ENCODE data around the gene NSD1. TPM values are rescaled to one million over a fixed set of nuclear protein-coding genes. Genes with fewer than 3 reads are reported as not detected.

The NSD1 gene
- total RNA-seq, 2 experiments from 2014 or later: 50.2 to 51.7 TPM

DNA sequence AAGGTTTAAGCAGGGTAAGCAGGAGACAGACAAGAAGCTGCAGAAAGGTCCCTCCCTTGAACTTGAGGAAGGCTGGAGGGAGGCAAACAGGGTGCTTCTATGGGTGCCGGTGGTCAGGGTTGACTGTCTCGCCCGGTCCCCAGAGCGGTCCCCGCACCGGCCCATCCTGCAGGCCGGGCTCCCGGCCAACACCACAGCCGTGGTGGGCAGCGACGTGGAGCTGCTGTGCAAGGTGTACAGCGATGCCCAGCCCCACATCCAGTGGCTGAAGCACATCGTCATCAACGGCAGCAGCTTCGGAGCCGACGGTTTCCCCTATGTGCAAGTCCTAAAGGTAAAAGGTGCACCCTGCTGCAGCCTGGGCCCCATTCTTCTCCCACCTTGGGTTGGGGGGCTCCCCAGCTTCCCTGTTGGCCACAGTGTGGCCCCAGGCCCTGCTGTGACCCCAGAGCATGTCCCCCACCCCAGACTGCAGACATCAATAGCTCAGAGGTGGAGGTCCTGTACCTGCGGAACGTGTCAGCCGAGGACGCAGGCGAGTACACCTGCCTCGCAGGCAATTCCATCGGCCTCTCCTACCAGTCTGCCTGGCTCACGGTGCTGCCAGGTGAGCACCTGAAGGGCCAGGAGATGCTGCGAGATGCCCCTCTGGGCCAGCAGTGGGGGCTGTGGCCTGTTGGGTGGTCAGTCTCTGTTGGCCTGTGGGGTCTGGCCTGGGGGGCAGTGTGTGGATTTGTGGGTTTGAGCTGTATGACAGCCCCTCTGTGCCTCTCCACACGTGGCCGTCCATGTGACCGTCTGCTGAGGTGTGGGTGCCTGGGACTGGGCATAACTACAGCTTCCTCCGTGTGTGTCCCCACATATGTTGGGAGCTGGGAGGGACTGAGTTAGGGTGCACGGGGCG lies 41.1 kb upstream of the NSD1 start:
- Mint-ChIP-seq H3K27me3 (ENCODE audit: low read depth) (peaks cover 5% of the 10 kb centered on the region), H3K4me1 (ENCODE audit: low read depth) (no peaks in the 10 kb centered on the region), H3K36me3 (ENCODE audit: low read depth) (no peaks in the 10 kb centered on the region), H3K9me3 (no peaks in the 10 kb centered on the region), H3K4me3 (no peak overlapping the region), H3K27ac (no peak overlapping the region)
- intact Hi-C loops (cut with micrococcal nuclease): no loop called here
- CTCF ChIA-PET: no interaction called here
- DNase-seq: no peak

GRCh38 chr5:177093082-177093712 lies 40.4 kb upstream of the NSD1 start:
- intact Hi-C loops (cut with micrococcal nuclease): no loop called here
- Mint-ChIP-seq H3K9me3 (no peaks in the 10 kb centered on the region), H3K36me3 (ENCODE audit: low read depth) (no peaks in the 10 kb centered on the region), H3K4me1 (ENCODE audit: low read depth) (no peaks in the 10 kb centered on the region), H3K27me3 (ENCODE audit: low read depth) (peaks cover 1% of the 10 kb centered on the region), H3K27ac (no peak overlapping the region), H3K4me3 (no peak overlapping the region)
- DNase-seq: no peak
- CTCF ChIA-PET: no interaction called here

GRCh38 chr5:177093803-177094202 lies 39.8 kb upstream of the NSD1 start:
- H3K9me3 Mint-ChIP-seq: no peaks in the 10 kb centered on the region
- no peak overlapping the region for H3K4me3 Mint-ChIP-seq
- no peaks in the 10 kb centered on the region for H3K4me1 Mint-ChIP-seq (ENCODE audit: low read depth)
- no peak for DNase-seq
- no peaks in the 10 kb centered on the region for H3K36me3 Mint-ChIP-seq (ENCODE audit: low read depth)
- intact Hi-C loops (cut with micrococcal nuclease): no loop called here
- no peaks in the 10 kb centered on the region for H3K27me3 Mint-ChIP-seq (ENCODE audit: low read depth)
- H3K27ac Mint-ChIP-seq: no peak overlapping the region
- CTCF ChIA-PET: no interaction called here

- Mint-ChIP-seq H3K9me3 (no peaks in the 10 kb centered on the region), H3K36me3 (ENCODE audit: low read depth) (no peaks in the 10 kb centered on the region), H3K4me1 (ENCODE audit: low read depth) (no peaks in the 10 kb centered on the region), H3K4me3 (no peak overlapping the region), H3K27me3 (ENCODE audit: low read depth) (no peaks in the 10 kb centered on the region), H3K27ac (no peak overlapping the region)
- no peak for DNase-seq
- intact Hi-C loops (cut with micrococcal nuclease): no loop called here
- CTCF ChIA-PET: interaction anchor here (0.6 kb wide), 1 partner anchor 84 kb away, joined by 3 read pairs; no protein-coding TSS in a partner anchor
Measured at GRCh38 chr5:177094224-177095087, 39.1 kb upstream of the NSD1 start.

DNA sequence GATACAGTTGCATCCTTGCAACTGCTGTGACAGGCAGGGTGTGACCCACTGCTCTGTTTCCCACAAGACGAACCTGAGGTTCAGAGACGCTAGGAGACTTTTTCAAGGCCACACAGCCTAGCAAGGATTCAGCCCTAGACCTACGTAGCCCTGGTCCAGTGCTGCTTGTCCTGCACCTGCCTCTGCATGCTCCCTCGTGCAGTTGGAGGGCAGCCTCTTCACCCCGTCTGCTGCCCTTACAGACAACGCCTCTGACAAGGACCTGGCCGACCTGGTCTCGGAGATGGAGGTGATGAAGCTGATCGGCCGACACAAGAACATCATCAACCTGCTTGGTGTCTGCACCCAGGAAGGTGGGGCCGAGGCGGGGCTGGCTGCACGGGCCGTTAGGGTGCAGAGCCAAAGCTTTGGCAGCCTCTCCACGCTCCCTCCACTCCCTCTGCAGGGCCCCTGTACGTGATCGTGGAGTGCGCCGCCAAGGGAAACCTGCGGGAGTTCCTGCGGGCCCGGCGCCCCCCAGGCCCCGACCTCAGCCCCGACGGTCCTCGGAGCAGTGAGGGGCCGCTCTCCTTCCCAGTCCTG lies 38.4 kb upstream of the NSD1 start:
- Mint-ChIP-seq H3K4me1 (ENCODE audit: low read depth) (no peaks in the 10 kb centered on the region), H3K27me3 (ENCODE audit: low read depth) (no peaks in the 10 kb centered on the region), H3K36me3 (ENCODE audit: low read depth) (no peaks in the 10 kb centered on the region), H3K27ac (no peak overlapping the region), H3K9me3 (no peaks in the 10 kb centered on the region), H3K4me3 (no peak overlapping the region)
- DNase-seq: no peak
- intact Hi-C loops (cut with micrococcal nuclease): no loop called here
- CTCF ChIA-PET: interaction anchor here (0.6 kb wide), 1 partner anchor 84 kb away, joined by 3 read pairs; no protein-coding TSS in a partner anchor

DNA sequence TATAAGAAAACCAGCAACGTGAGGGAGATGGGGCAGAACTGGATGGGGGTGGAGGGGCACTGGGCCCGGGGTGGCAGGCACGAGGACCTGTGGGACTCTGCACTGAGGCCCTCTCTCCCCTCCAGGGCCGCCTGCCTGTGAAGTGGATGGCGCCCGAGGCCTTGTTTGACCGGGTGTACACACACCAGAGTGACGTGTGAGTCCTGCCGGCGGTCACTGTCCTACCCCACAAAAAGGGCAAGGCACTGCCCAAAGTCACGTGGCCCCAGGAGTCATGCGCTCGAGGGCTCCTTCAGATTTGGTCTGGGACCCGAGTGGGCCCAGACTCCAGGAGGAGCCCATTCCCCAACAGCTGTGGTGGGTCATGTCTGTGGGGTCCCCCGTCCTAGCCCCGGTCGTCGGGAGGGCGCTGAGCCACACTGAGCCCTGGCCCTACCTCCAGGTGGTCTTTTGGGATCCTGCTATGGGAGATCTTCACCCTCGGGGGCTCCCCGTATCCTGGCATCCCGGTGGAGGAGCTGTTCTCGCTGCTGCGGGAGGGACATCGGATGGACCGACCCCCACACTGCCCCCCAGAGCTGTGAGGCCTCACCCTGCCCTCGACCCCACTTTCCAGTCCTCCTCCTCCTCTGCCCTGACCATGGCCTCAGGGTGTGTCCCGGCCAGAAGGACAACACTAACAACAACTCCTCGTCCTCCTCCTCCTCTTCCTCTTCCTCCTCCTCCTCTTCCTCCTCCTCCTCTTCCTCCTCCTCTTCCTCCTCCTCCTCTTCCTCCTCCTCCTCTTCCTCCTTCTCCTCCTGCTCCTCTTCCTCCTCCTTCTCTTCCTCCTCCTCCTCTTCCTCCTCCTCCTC lies 37.2 kb upstream of the NSD1 start:
- Mint-ChIP-seq H3K36me3 (ENCODE audit: low read depth) (no peaks in the 10 kb centered on the region), H3K4me1 (ENCODE audit: low read depth) (no peaks in the 10 kb centered on the region), H3K27ac (no peak overlapping the region), H3K9me3 (no peaks in the 10 kb centered on the region), H3K4me3 (no peak overlapping the region), H3K27me3 (ENCODE audit: low read depth) (no peaks in the 10 kb centered on the region)
- intact Hi-C loops (cut with micrococcal nuclease): no loop called here
- DNase-seq: no peak
- CTCF ChIA-PET: no interaction called here

DNA sequence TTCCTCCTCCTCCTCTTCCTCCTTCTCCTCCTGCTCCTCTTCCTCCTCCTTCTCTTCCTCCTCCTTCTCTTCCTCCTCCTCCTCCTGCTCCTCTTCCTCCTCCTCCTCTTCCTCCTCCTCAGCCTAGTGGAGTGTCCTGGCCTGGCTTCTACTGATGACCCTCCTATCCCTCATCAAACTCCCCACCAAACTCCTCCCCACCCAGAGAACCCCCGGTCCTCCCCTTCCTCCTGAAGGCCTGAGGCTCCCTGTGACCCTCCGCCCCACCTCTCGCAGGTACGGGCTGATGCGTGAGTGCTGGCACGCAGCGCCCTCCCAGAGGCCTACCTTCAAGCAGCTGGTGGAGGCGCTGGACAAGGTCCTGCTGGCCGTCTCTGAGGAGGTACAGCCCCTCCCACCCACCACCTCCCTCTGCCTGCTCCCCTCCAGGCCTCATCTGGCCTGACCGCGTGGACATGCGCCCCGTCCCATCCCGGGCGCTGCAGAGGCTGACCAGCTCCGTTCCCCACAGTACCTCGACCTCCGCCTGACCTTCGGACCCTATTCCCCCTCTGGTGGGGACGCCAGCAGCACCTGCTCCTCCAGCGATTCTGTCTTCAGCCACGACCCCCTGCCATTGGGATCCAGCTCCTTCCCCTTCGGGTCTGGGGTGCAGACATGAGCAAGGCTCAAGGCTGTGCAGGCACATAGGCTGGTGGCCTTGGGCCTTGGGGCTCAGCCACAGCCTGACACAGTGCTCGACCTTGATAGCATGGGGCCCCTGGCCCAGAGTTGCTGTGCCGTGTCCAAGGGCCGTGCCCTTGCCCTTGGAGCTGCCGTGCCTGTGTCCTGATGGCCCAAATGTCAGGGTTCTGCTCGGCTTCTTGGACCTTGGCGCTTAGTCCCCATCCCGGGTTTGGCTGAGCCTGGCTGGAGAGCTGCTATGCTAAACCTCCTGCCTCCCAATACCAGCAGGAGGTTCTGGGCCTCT lies 36.3 kb upstream of the NSD1 start:
- no peaks in the 10 kb centered on the region for H3K9me3 Mint-ChIP-seq
- no peaks in the 10 kb centered on the region for H3K36me3 Mint-ChIP-seq (ENCODE audit: low read depth)
- H3K27ac Mint-ChIP-seq: no peak overlapping the region

DNA sequence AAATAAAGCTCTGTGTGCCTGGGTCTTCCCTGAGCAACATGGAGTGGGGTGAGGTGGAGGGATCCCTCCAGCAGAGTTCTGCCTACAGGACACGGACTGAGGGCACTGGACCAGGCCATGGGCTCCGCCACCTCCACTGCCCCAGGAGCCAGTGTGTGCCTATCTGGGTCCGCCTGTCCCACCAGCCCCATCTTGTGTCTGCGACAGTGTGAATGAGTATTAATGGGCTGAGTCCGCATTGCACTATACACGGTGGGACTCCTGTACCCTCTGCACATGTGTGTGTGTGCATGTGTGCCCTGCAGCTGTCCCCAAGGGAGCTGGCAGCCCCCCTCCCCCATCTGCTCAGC lies 35.5 kb upstream of the NSD1 start:
- Mint-ChIP-seq H3K4me1 (ENCODE audit: low read depth) (no peaks in the 10 kb centered on the region), H3K9me3 (no peaks in the 10 kb centered on the region), H3K4me3 (no peak overlapping the region), H3K36me3 (ENCODE audit: low read depth) (no peaks in the 10 kb centered on the region), H3K27ac (no peak overlapping the region), H3K27me3 (ENCODE audit: low read depth) (no peaks in the 10 kb centered on the region)
- CTCF ChIA-PET: interaction anchor here (1.0 to 1.6 kb wide), 4 partner anchors 12 to 437 kb away, joined by 3 to 5 read pairs (median 4); partner anchors contain the start of gene FGFR4
- intact Hi-C loops (cut with micrococcal nuclease): no loop called here
- DNase-seq: no peak

More for the DNA sequence above, 36.3 kb upstream of the NSD1 start:
- Mint-ChIP-seq H3K4me1 (ENCODE audit: low read depth) (no peaks in the 10 kb centered on the region), H3K27me3 (ENCODE audit: low read depth) (no peaks in the 10 kb centered on the region), H3K4me3 (no peak overlapping the region)
- CTCF ChIA-PET: interaction anchor here (1.1 to 1.6 kb wide), 3 partner anchors 11 to 436 kb away, joined by 3 to 5 read pairs (median 4); partner anchors contain the start of gene FGFR4
- intact Hi-C loops (cut with micrococcal nuclease): no loop called here
- no peak for DNase-seq

GRCh38 chr5:177098470-177099141 lies 35.0 kb upstream of the NSD1 start:
- no peak for DNase-seq
- Mint-ChIP-seq H3K27ac (no peak overlapping the region), H3K4me1 (ENCODE audit: low read depth) (no peaks in the 10 kb centered on the region), H3K36me3 (ENCODE audit: low read depth) (no peaks in the 10 kb centered on the region), H3K27me3 (ENCODE audit: low read depth) (no peaks in the 10 kb centered on the region), H3K9me3 (no peaks in the 10 kb centered on the region), H3K4me3 (no peak overlapping the region)
- intact Hi-C loops (cut with micrococcal nuclease): no loop called here
- CTCF ChIA-PET: interaction anchor here (0.7 to 1.6 kb wide), 4 partner anchors 13 to 438 kb away, joined by 3 to 5 read pairs (median 3); no protein-coding TSS in a partner anchor

DNA sequence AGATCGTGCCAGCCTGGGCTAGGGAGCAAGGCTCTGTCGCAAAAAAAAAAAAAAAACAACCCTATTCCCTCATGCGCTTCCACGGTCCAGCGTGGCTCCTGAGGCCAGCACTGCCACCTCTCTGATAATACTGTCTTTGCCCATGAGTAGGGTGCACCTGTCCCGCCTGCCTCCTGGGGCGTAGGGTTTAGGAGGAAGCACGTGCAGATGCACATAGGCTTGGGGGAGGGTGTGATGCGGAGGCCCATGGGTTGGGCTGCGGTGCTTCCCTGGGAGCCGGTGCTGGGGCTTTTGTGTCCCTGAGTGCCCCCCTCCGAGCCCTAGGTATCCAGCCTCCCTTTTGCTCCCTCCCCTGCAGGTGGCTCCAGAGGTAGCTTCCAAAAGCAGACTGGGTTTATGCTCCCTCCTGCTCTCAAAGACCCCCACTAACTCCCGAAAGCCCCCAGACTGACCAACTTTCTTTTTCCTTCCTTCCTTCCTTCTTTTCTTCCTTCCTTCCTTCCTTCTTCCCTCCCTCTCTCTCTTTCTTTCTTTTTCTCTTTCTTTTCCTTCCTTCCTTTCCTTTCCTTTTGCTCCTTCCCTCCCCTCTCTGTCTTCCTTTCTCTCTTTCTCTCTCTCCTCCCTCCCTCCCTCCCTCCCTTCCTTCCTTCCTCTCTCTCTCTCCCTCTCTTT lies 34.0 kb upstream of the NSD1 start:
- CTCF ChIA-PET: interaction anchor here (0.7 to 2.6 kb wide), 2 partner anchors 14 to 99 kb away, joined by 3 to 10 read pairs; no protein-coding TSS in a partner anchor
- no peaks in the 10 kb centered on the region for H3K27me3 Mint-ChIP-seq (ENCODE audit: low read depth)
- H3K4me1 Mint-ChIP-seq (ENCODE audit: low read depth): no peaks in the 10 kb centered on the region
- intact Hi-C loops (cut with micrococcal nuclease): no loop called here
- no peak overlapping the region for H3K4me3 Mint-ChIP-seq
- no peak for DNase-seq
- H3K36me3 Mint-ChIP-seq (ENCODE audit: low read depth): no peaks in the 10 kb centered on the region
- no peaks in the 10 kb centered on the region for H3K9me3 Mint-ChIP-seq
- H3K27ac Mint-ChIP-seq: no peak overlapping the region
